GM23338 (cell line): ENCODE results near the gene MGAT5.

Source experiments
- EZH2 ChIP-seq: fragments of 200-600 bp; sonication (generic); IDR thresholded peaks from one replicate; pipeline ENCODE4 v1.8.0; 2017; ENCODE audit warnings: antibody characterized with exemption, mild to moderate bottlenecking, low read depth; ENCODE audit not compliant: unreplicated experiment
- EZH2phosphoT487 ChIP-seq: fragments of 200-600 bp; sonication (generic); IDR thresholded peaks from one replicate; pipeline ENCODE4 v1.8.1; 2018; ENCODE audit warnings: antibody characterized with exemption; ENCODE audit not compliant: unreplicated experiment
- JUNB ChIP-seq: IDR thresholded peaks from one replicate; pipeline ENCODE4 v1.6.1; 2016; ENCODE audit warnings: antibody characterized with exemption; ENCODE audit not compliant: unreplicated experiment
- POLR2AphosphoS5 ChIP-seq: IDR thresholded peaks from 2 replicates; pipeline ENCODE4 v1.6.1; 2016; ENCODE audit warnings: antibody characterized with exemption, low read depth
- TF ChIP-seq, protein P1 (sequence below), 2 experiments: fragments of 200-600 bp in 1 of 2; sonication (generic) in 1 of 2; conservative IDR thresholded peaks; 2 replicates each; pipeline versions ENCODE4 v1.5.1 to v1.6.1; 2016 to 2017; ENCODE audit warnings: antibody characterized with exemption in 2 of 2, low read depth in 2 of 2, mild to moderate bottlenecking in 2 of 2, moderate library complexity in 1 of 2
- TF ChIP-seq, protein P2 (sequence below): IDR thresholded peaks from one replicate; pipeline ENCODE4 v1.6.1; 2018; ENCODE audit warnings: antibody characterized with exemption; ENCODE audit not compliant: unreplicated experiment

DNA sequence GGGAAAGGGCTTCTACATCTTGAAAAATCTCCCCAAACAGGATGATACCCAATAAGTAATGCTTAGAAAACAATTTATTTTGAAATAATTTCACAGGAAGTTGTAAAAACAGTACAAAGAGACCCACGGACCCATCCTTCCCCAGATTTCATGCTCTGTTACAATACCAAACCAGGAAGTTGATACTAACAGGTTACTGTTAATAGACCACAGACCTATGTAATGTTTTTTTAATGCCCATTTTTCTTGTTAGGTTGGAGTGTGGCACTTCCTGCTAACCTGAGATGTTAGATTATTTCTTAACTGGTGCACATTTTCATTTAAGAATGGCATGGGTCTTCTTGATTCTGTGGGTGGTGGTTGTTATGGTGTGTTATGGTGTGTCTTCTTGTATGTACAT, 21.4 kb upstream of the MGAT5 start:
- TF ChIP-seq, protein P1, sequence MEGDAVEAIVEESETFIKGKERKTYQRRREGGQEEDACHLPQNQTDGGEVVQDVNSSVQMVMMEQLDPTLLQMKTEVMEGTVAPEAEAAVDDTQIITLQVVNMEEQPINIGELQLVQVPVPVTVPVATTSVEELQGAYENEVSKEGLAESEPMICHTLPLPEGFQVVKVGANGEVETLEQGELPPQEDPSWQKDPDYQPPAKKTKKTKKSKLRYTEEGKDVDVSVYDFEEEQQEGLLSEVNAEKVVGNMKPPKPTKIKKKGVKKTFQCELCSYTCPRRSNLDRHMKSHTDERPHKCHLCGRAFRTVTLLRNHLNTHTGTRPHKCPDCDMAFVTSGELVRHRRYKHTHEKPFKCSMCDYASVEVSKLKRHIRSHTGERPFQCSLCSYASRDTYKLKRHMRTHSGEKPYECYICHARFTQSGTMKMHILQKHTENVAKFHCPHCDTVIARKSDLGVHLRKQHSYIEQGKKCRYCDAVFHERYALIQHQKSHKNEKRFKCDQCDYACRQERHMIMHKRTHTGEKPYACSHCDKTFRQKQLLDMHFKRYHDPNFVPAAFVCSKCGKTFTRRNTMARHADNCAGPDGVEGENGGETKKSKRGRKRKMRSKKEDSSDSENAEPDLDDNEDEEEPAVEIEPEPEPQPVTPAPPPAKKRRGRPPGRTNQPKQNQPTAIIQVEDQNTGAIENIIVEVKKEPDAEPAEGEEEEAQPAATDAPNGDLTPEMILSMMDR (conservative IDR thresholded peaks at IDR 0.05; ENCODE audit: low read depth in 2 of 2), result no peak
- TF ChIP-seq, protein P2, sequence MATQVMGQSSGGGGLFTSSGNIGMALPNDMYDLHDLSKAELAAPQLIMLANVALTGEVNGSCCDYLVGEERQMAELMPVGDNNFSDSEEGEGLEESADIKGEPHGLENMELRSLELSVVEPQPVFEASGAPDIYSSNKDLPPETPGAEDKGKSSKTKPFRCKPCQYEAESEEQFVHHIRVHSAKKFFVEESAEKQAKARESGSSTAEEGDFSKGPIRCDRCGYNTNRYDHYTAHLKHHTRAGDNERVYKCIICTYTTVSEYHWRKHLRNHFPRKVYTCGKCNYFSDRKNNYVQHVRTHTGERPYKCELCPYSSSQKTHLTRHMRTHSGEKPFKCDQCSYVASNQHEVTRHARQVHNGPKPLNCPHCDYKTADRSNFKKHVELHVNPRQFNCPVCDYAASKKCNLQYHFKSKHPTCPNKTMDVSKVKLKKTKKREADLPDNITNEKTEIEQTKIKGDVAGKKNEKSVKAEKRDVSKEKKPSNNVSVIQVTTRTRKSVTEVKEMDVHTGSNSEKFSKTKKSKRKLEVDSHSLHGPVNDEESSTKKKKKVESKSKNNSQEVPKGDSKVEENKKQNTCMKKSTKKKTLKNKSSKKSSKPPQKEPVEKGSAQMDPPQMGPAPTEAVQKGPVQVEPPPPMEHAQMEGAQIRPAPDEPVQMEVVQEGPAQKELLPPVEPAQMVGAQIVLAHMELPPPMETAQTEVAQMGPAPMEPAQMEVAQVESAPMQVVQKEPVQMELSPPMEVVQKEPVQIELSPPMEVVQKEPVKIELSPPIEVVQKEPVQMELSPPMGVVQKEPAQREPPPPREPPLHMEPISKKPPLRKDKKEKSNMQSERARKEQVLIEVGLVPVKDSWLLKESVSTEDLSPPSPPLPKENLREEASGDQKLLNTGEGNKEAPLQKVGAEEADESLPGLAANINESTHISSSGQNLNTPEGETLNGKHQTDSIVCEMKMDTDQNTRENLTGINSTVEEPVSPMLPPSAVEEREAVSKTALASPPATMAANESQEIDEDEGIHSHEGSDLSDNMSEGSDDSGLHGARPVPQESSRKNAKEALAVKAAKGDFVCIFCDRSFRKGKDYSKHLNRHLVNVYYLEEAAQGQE, result no peak
- TF ChIP-seq POLR2AphosphoS5 (no peak), JUNB (no peak), EZH2 (no peak), EZH2phosphoT487 (no peak)
